B cell (primary cell): ENCODE measurements around the gene COPS7B.

Experiments
- CTCF ChIP-seq: fragments of 200-600 bp; IDR thresholded peaks from one replicate; pipeline ENCODE4 v1.8.0; 2022; ENCODE audit warnings: antibody characterized with exemption, mild to moderate bottlenecking
- EZH2 ChIP-seq: IDR thresholded peaks from 2 replicates; pipeline ENCODE4 v1.6.1; 2012; ENCODE audit warnings: borderline replicate concordance, low read depth, mild to moderate bottlenecking, moderate library complexity, low read length; ENCODE audit not compliant: insufficient read depth, poor library complexity, severe bottlenecking

- no peak for TF ChIP-seq EZH2
- no peak for TF ChIP-seq CTCF
Observed at GRCh38 chr2:231752061-231752460, 34.2 kb upstream of the COPS7B start.
